ENCODE measurements around the gene AOPEP. TPM values are rescaled to one million over a fixed set of nuclear protein-coding genes. Genes with fewer than 3 reads are reported as not detected.

Gene AOPEP
- total and polyA plus RNA-seq, 7 donors: 28.0 to 490 (median 184) TPM

DNA sequence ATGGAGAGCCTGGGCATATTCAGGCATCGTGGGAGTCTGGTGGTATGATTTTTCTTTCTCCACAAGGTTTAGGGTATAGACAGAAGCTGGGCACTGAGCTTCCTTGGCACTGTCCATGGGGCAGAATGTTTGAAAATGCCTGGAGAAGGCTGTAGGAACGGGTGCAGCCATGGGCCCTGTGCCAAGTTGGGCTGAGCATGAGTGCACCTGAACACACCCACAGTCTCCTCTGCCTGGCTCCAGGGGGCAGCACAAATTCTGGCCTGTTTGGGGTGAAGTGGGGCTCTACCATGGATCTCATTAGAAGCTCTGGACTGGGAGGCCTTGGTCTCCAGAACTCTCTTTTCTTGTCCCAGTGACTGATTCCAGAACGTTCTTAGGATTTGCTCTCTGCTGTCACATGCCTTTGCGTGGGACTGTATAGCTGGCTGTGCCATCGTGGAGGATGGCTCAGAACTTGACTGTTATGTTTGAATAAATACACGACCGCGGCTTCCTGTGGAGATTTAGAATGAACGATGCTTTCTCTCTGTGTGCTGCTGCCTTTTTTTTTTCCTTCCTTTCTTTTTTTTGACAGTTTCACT, 361.3 kb downstream of the AOPEP start:
- intact Hi-C loops (cut with DNase I): no loop called here
- 66 to 75% methylated on average over 9 of the region's 9 CpGs for WGBS, 2 donors
- H3K27ac ChIP-seq: peak overlapping the region; percentile 77 to 99 (median 86)
- peak; percentile 72 for DNase-seq
- peaks cover 0 to 100% (median 90%) of the 10 kb centered on the region in 4 donors for H3K4me1 ChIP-seq
- no peak overlapping the region for H3K4me3 ChIP-seq
- no peaks in the 10 kb centered on the region for H3K27me3 ChIP-seq
- no peaks in the 10 kb centered on the region for H3K9me3 ChIP-seq
- TF ChIP-seq POLR2A (IDR thresholded peaks at IDR 0.05) (no peak), POLR2AphosphoS5 (IDR thresholded peaks at IDR 0.05) (peak in 2 of 4 donors; percentile 25 to 41)
- TF ChIP-seq, protein P1, sequence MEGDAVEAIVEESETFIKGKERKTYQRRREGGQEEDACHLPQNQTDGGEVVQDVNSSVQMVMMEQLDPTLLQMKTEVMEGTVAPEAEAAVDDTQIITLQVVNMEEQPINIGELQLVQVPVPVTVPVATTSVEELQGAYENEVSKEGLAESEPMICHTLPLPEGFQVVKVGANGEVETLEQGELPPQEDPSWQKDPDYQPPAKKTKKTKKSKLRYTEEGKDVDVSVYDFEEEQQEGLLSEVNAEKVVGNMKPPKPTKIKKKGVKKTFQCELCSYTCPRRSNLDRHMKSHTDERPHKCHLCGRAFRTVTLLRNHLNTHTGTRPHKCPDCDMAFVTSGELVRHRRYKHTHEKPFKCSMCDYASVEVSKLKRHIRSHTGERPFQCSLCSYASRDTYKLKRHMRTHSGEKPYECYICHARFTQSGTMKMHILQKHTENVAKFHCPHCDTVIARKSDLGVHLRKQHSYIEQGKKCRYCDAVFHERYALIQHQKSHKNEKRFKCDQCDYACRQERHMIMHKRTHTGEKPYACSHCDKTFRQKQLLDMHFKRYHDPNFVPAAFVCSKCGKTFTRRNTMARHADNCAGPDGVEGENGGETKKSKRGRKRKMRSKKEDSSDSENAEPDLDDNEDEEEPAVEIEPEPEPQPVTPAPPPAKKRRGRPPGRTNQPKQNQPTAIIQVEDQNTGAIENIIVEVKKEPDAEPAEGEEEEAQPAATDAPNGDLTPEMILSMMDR (IDR thresholded peaks at IDR 0.05): no peak
- H3K36me3 ChIP-seq: peaks cover 7 to 52% (median 27%) of the 10 kb centered on the region in 4 donors

DNA sequence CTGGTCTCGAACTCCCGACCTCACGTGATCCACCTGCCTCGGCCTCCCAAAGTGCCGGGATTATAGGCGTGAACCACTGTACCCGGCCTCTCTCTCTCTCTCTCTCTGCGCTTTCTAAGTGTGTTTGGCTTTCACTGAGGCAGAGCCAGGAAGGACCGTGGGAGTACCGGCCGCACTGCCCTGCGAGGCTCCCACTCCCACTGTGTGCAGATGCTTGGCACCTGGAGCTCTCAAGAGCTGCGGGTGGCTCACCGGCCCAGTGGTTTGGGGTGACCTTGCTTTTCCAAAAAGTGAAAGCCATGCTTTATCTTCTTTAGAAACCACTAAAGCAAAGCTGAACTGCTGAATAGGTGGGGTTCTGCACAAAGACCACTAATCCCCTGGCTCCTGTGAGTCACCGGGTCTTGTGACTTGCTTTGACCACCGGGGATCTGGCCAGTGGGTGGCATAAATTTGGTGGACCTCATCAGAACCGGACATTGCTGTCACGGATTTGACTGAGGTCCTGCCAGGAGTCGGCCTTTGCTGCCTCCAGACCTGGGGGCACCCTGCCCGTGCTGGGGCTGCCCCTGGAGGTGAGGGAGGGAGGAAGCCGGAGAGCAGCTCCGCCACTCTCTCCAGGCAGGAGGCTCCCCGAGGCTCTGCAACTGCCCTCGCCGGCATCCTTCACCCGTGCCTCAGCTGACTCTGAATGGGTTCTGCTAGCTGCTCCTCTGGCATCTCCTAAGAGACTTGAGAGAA, 362.1 kb downstream of the AOPEP start:
- DNase-seq: peak; percentile 68
- TF ChIP-seq, protein P1 (IDR thresholded peaks at IDR 0.05): no peak
- TF ChIP-seq EP300 (IDR thresholded peaks at IDR 0.05): no peak
- TF ChIP-seq POLR2AphosphoS5 (IDR thresholded peaks at IDR 0.05): no peak
- TF ChIP-seq POLR2A (IDR thresholded peaks at IDR 0.05): no peak
- intact Hi-C loops (cut with DNase I): no loop called here
- H3K27me3 ChIP-seq: no peaks in the 10 kb centered on the region
- H3K4me1 ChIP-seq: peaks cover 0 to 100% (median 87%) of the 10 kb centered on the region in 4 donors
- peak overlapping the region; percentile 77 to 99 (median 86) for H3K27ac ChIP-seq
- no peak overlapping the region for H3K4me3 ChIP-seq
- 84 to 85% methylated on average over 26 of the region's 26 CpGs for WGBS, 2 donors
- no peaks in the 10 kb centered on the region for H3K9me3 ChIP-seq
- peaks cover 0 to 43% (median 19%) of the 10 kb centered on the region in 4 donors for H3K36me3 ChIP-seq

DNA sequence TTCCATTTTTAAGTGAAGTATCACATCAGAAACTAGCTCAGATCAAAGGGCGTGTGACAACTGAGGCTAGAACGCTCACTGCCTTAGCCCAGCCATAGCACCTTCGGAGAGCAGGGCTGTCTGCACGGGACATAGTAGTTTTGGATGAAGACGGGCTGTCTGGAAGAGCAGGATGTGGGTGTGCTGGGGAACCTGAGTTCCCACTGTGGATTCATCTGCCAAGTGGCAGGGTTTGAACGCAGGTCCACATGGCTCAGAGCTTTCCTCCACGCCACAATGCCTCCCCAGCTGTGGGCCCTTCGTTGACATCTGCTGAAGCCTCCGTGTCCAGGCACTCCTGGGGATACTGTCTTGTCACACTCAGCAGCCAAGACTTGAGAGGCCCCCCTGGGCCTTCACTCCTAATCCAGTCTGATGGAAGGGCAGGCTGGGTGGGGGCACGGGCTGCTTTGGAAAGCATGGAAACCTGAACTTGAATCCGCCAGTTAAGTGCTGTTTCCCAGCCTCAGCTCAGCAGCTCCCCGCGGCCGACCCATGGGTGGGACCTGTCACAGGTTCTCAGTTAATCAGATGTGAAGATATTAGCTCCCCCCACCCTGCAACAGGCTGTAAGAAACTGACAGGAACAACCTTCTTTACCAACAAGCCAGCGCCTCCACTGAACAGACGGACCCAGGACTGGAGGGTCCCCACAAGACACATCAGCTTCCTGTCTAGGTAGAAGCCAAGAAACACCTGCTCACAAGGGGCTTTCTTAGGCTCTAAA, 362.9 kb downstream of the AOPEP start:
- intact Hi-C loops (cut with DNase I): no loop called here
- Histone ChIP-seq H3K27ac (peak overlapping the region; percentile 77 to 99 (median 86)), H3K4me1 (peaks cover 0 to 100% (median 89%) of the 10 kb centered on the region in 4 donors), H3K27me3 (no peaks in the 10 kb centered on the region), H3K36me3 (peaks cover 0 to 39% (median 15%) of the 10 kb centered on the region in 4 donors), H3K9me3 (no peaks in the 10 kb centered on the region), H3K4me3 (no peak overlapping the region)
- DNase-seq: peak; percentile 69
- TF ChIP-seq POLR2A (IDR thresholded peaks at IDR 0.05) (no peak), POLR2AphosphoS5 (IDR thresholded peaks at IDR 0.05) (no peak), EP300 (IDR thresholded peaks at IDR 0.05) (no peak)
- TF ChIP-seq, protein P1 (IDR thresholded peaks at IDR 0.05): no peak
- WGBS, 2 donors: 86% methylated on average over 16 of the region's 16 CpGs

GRCh38 chr9:95090023-95090791, 363.7 kb downstream of the AOPEP start:
- peak overlapping the region; percentile 77 to 99 (median 86) for H3K27ac ChIP-seq
- H3K4me1 ChIP-seq: peaks cover 0 to 100% (median 90%) of the 10 kb centered on the region in 4 donors
- no peaks in the 10 kb centered on the region for H3K9me3 ChIP-seq
- H3K27me3 ChIP-seq: no peaks in the 10 kb centered on the region
- WGBS, 2 donors: 34 to 60% methylated on average over 22 of the region's 22 CpGs
- no peak overlapping the region for H3K4me3 ChIP-seq
- peak; percentile 80 for DNase-seq
- peak in 1 of 4 donors; percentile 48 for TF ChIP-seq POLR2AphosphoS5 (IDR thresholded peaks at IDR 0.05)
- TF ChIP-seq EP300 (IDR thresholded peaks at IDR 0.05): no peak
- H3K36me3 ChIP-seq: peaks cover 0 to 35% (median 12%) of the 10 kb centered on the region in 4 donors
- intact Hi-C loops (cut with DNase I): no loop called here

Data from sigmoid colon (tissue), 7 donors.